Erythroblast (primary cell): ENCODE results near the gene SNX18.
"Not testable (repeated sequence)": the region's sequence is repeated elsewhere in the genome, so short reads cannot be mapped to it uniquely, and the experiment has no call there.

ENCODE experiments used
- DNase-seq, 2 experiments: peaks; one replicate each; lab custom pipeline; 2025; lab: John Stamatoyannopoulos, UW
- GATA1 ChIP-seq: IDR thresholded peaks from 2 replicates; pipeline ENCODE4 v1.6.1; 2011; ENCODE audit warnings: low read depth, mild to moderate bottlenecking, control low read depth, low read length, moderate library complexity
- POLR2A ChIP-seq: IDR thresholded peaks from 2 replicates; pipeline ENCODE4 v1.6.1; 2011; ENCODE audit warnings: mild to moderate bottlenecking, low read length

SNX18 gene

DNA sequence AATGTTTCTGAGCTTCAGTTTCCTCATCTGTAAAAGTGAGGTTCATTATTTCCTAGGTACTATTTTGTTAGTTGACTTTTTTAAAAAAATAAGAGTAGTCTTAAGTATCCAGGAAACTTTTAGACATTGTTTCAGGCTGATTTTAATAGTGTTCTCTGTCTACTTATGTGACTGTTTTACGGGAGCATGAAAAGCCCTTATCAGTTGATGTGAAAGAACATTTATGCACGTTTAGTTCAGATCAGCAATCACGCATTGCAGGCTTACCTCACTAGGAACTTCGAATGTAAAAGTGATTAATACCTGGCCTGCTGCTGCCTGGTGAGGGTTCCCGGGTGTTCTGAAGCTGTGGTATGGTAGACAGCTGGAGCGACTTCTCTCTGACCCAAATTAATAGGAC, 8.1 kb downstream of the SNX18 start:
- TF ChIP-seq GATA1 = no peak
- no peak for TF ChIP-seq POLR2A
- DNase-seq = no peak

DNA sequence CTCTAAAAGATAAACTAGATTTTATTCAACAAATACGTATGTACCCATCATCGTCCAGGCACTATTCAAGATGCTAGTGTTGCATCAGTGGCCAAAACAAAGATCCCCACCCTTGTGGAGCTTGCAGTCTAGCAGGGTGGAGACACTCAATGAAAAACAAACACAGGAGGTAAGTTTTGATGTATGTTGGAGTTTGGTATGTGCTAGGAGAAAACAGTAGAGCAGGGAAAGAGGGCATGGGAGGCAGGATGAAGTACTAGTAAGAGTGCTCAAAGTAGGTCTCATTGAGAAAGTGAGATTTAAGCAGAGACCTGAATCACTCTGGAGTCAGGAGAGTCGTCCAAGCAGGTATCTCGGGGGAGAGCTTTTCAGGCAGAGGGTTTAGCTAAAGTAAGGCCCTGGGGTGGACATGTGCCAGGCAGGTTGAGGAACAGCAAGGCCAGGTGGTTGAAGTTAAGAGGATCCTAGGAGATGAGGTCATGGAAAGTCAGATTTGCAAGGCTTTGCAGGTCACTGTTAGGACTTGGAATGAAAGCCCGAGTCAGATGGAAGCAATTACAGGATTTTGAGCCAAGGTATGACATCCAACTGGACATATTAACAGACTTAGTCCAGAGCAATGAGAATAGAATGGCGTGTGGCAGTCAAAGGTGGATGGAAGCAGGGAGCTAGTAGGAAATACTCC, 9.2 kb downstream of the SNX18 start:
- TF ChIP-seq GATA1 (no peak), POLR2A (no peak)

DNA sequence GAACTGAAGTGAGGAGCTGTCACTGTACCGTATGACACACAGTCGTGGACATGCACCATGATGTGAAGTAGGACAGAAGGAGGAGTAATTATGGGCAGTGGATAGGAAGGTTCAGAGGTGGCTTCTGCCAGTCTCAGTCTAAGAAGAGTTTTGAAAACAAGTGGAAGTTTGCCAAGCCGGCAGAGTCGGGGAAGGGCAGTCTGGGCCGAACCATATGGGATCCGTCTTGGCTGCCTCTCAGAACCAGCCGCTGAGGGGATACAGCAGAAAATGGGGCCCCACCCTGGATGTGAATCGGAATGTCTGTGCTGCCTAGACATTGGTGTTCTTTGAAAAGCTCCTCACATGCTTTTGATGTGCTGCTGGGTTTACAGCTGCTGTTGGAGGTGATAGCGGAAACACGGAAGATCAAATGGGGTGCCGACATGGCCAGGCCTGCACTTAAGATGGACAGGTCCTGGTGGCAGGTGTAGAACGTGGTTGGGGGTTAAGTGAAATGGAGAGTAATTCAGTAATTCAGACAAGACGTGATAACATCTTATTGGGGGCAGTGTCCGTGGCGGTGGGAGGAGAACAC, 11.2 kb downstream of the SNX18 start:
- DNase-seq = no peak
- TF ChIP-seq GATA1 (no peak), POLR2A (no peak)

More for the DNA sequence above, 9.2 kb downstream of the SNX18 start:
- DNase-seq = no peak

DNA sequence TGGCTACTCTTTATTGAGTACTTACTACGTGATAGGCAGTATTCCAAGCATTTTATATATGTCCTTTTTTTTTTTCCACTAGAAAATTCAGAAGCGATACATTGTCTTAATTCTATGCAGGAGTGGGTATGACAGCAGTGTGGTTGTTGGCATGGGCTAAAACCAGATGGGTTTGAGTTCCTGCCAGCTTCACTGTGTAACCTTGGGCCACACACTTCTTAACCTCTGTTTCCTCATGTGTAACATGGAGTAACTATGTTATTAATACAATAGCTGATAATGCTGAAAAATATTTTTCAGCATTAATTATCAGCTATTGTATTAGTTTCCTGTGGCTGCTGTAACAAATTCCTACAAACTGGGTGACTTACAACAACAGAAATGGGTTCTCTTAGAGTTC, 12.0 kb downstream of the SNX18 start:
- no peak for DNase-seq
- TF ChIP-seq GATA1 = no peak
- TF ChIP-seq POLR2A = no peak

DNA sequence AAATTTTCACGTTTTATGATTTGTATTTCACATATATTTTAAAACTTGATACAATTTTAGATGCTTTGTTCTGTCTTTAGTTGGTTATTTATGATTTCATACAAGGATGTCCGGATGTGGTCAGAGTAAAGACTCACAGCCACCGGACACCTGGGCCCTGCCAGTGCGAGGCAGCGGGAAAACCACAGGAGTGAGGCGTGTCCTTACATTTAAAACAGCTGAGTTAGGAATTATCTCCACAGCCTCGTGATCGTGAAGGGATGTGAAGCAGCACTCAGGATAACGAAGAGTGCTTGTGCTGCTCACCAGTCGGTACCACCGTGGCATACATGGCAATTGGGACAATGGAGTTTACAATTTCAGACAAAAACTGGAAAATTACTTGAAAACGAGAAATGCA, 14.0 kb downstream of the SNX18 start:
- TF ChIP-seq POLR2A (no peak), GATA1 (no peak)
- no peak for DNase-seq

DNA sequence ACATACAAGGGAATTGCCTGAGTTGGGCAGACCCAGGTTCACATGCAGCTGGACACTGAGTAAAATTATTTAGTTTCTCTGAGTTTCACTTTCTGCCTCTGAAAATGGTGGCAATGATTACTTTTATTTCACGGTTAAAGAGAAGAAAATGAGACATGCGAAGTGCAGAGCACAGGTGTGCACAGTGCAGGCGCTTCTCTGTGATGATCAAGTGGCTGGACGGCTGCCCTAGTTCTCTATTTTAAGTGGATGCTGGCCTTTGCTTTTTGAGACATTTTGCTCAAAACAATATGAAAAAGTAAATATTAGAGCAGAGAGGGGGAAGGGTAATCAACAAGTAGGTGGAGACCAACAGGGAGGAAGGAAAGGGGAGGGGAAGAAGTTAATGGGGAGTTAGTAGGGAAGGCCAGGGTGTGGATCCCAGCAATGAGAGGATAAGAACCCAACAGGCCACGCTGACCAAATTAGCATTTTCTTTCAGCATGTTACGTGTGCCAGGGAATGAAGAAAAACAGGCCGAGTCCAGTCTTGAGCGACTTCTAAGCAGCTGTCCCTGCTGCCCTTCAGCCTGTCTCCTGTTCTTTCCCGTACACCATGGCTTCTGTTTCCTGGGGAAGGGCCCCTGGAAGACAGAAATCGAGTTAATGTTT, 16.1 kb downstream of the SNX18 start:
- TF ChIP-seq POLR2A (no peak), GATA1 (no peak)
- peak in 1 of 2 experiments; percentile 37 for DNase-seq

DNA sequence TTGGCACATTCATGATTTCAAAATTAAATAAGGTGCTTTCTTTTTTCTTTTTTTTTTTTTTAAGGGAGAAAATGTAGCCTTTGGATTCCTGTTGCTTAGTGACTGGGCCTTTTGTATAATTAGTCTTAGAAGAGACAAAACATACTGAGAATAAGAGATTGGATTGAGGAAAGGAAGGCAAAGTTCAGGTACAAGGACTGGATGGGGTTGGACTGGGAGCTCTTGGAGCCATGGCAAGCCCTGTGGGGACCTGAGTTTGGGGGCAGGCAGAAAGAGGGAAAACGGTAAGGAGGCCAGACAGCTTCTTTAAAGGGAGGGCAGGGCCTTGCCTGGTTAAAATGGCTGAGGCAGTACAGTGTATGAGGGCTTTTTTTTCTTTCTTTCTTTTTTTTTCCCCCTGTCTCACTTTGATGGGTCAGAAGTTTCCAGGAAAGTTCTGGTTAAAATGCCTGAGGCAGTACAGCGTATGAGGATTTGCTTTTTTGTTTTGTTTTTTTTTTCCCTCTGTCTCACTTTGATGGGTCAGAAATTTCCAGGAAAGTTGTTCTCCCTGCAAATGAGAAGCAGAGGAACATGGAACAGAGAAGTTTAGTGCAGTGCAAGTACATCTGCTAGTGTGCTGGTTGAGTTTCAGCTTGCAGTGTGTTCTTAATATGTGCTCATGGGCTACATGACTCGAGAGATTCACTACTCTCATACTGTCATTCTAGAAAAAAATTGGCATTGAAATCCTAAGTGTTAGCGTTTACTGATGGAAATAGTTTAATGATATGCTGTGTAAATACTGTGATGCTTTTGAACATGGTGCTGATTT, 16.8 kb downstream of the SNX18 start:
- TF ChIP-seq POLR2A (no peak), GATA1 (no peak)

DNA sequence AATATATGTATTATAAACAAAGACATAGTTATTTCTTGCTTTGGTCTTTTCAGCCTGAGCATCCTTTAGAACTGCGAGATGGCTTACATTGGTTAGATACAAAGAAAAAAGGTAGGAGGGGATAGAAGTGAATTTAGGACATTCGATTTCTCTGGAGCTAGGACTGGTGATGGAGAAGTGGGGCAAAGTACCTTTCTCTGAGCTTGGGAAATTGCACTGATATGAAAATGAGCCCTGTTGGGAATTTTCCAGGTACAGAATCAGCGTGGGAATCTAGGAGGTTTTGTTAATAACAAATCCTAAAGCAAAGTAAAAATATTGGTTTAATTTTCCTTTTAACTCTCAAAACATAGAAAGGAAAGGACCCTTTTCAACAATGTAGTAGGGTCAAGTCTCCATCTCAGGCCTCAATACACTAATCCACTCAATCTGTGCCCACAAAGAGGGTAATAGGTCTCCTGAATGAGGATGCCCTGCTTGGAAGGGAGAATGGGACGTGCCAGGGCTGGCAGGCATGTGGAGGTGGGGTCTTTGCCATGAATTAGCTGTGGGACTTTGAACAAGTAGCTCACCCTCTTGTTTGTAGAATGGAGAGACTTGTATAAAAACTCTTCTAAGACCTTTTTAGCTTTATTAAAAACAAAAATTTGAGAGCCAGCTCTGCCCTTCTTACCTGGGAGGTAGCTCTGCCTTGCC, 17.7 kb downstream of the SNX18 start:
- no peak for DNase-seq
- TF ChIP-seq POLR2A = no peak
- TF ChIP-seq GATA1 = no peak

More for the DNA sequence above, 16.8 kb downstream of the SNX18 start:
- no peak for DNase-seq

DNA sequence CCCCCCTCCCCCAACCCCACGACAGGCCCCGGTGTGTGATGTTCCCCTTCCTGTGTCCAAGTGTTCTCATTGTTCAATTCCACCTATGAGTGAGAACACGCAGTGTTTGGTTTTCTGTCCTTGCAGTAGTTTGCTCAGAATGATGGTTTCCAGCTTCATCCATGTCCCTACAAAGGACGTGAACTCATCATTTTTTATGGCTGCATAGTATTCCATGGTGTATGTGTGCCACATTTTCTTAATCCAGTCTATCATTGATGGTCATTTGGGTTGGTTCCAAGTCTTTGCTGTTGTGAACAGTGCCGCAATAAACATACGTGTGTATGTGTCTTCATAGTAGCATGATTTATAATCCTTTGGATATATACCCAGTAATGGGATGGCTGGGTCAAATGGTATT, 18.8 kb downstream of the SNX18 start:
- DNase-seq = not testable (repeated sequence)

DNA sequence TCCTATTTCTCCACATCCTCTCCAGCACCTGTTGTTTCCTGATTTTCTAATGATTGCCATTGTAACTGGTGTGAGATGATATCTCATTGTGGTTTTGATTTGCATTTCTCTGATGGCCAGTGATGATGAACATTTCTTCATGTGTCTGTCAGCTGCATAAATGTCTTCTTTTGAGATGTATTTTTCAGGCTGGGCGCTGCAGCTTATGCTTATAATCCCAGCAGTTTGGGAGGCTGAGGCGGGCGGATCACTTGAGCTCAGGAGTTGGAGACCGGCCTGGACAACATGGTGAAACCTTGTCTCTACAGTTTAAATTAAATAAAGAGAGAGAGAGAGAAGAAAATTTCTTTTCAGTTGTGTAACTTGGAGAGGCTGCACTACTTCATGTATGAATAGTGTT, 19.3 kb downstream of the SNX18 start:
- not testable (repeated sequence) for DNase-seq

DNA sequence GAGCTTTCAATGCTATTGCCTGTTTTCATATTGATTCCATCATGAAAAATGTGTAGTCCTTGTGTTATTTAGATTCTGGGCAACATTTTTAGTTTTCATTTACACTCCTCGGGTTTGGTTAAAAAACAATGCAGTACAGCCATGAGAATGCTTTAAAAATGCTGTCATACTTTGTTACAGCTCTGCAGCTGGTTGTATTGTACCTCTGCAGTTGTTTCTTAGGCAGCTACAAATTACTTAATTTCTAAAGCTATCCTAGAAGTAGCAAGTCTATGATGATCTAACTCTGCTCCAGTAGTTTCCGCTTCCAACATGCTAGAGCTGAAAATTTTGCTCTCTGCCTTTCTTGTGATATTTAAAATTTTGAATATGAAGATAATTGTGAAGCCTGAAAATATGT, 20.2 kb downstream of the SNX18 start:
- DNase-seq = no peak
- TF ChIP-seq POLR2A (no peak), GATA1 (no peak)

DNA sequence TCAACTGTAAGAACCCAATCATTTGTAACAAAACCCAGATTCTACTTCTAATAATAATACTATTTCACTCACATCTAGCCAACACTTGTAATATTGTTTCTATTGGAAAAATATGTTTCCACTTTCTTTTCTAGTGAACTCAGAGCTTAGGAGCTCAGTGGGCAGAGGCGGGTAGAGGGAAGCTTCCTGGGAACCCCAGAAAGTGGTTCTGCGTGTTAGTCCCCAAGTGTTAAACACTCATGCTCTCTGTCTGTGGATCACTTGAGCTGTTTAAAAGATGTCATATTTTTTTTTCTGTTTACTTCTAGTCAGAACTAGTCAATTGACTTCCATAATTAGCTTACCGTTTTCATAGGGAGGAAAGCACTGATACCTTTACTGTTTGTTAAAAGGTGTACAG, 20.6 kb downstream of the SNX18 start:
- TF ChIP-seq POLR2A = no peak
- no peak for TF ChIP-seq GATA1
- DNase-seq = no peak

DNA sequence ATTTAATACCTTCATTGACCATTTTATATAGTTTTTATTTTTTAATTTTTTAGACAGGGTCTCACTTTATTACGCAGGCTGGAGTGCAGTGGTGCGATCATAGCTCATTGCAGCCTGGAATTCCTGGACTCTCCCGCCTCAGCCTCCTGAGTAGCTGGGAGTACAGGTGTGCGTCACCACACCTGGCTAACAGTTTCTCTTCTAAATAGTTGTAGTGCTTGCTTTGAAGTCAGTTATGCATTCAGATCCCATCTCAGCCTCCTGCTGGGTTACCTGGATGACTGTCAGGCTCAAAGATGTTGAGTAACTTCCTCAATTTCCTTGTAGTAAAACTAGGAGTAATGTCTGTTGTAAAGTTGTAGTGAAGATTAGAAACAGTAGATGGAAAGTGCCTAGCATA, 21.4 kb downstream of the SNX18 start:
- TF ChIP-seq GATA1 = no peak
- no peak for TF ChIP-seq POLR2A
- DNase-seq = no peak
